Vagina (tissue), 2 donors: ENCODE data around the gene CCDC201.

Experiments
- POLR2AphosphoS5 ChIP-seq, 2 donors: sonication (generic); formaldehyde crosslinking; IDR thresholded peaks; one replicate each; pipeline ENCODE4 v1.9.0; 2017; ENCODE audit warnings: antibody characterized with exemption in 2 of 2, mild to moderate bottlenecking in 2 of 2, low read depth in 1 of 2; ENCODE audit not compliant: insufficient read depth in 1 of 2
- TF ChIP-seq, protein P1 (sequence below), 3 experiments: fragments of 450-650 bp in 2 of 3; fragments of 200-600 bp in 1 of 3; sonication (generic) in 1 of 3; IDR thresholded peaks; one replicate each; pipeline ENCODE4 v1.5.1; 2017 to 2019; ENCODE audit warnings: antibody characterized with exemption in 3 of 3, mild to moderate bottlenecking in 2 of 3, moderate library complexity in 2 of 3

DNA sequence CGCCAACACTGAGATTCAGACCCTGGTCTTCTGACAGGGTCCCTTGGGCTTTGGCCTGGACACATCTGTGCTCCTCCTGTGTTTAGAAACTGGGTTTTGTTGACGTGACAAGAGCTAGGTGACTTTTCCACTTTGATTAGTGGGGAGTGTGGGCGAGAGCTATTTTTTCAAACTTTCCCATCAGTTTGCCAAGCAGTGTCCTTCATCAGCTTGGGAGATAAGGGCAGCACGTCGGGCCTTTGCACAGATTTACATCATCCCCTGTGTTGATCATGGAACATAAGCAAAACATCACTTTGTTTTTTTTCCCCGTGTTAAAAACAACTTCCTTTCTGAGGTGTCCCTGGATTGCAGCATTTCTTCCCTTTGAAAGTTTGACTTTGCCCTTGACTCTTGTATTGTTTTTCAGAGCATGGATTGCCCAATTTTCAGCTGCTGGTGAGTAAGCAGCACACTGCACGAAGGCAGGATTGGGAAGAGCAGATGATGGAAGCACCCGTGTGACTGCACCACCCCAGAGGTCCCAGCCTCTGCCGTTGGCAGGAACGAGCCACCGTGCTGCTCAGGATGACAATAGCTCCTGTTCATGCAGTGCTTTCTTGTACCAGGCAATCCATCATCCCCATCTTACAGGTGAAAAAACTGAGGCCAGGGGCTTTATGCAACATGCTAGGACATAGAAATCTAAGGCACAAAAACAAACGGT is 9.0 kb upstream of the CCDC201 start:
- TF ChIP-seq, protein P1, sequence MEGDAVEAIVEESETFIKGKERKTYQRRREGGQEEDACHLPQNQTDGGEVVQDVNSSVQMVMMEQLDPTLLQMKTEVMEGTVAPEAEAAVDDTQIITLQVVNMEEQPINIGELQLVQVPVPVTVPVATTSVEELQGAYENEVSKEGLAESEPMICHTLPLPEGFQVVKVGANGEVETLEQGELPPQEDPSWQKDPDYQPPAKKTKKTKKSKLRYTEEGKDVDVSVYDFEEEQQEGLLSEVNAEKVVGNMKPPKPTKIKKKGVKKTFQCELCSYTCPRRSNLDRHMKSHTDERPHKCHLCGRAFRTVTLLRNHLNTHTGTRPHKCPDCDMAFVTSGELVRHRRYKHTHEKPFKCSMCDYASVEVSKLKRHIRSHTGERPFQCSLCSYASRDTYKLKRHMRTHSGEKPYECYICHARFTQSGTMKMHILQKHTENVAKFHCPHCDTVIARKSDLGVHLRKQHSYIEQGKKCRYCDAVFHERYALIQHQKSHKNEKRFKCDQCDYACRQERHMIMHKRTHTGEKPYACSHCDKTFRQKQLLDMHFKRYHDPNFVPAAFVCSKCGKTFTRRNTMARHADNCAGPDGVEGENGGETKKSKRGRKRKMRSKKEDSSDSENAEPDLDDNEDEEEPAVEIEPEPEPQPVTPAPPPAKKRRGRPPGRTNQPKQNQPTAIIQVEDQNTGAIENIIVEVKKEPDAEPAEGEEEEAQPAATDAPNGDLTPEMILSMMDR (IDR thresholded peaks at IDR 0.05): no peak
- TF ChIP-seq POLR2AphosphoS5 (IDR thresholded peaks at IDR 0.05; ENCODE audit: insufficient read depth in 1 of 2, low read depth in 1 of 2): no peak
